CD14-positive monocyte (primary cell): ENCODE results near the gene LORICRIN. TPM values are rescaled to one million over a fixed set of nuclear protein-coding genes. Genes with fewer than 3 reads are reported as not detected.

Experiments used
- DNase-seq, 3 donors: peaks; one replicate each; pipeline ENCODE4 v3.0.0-alpha.2; 2011 to 2022
- H2AFZ ChIP-seq: 2 replicates; pipeline ENCODE4 v1.6.0; 2012; ENCODE audit warnings: mild to moderate bottlenecking, low read depth, low read length, inconsistent platforms; ENCODE audit not compliant: insufficient read depth, poor library complexity, severe bottlenecking
- H3K27ac ChIP-seq, 2 donors: 1 replicate in 1 of 2; 2 replicates in 1 of 2; pipeline ENCODE4 v1.5.1; 2012 to 2013; ENCODE audit warnings: low read length in 2 of 2, control low read depth in 1 of 2, inconsistent platforms in 1 of 2, low read depth in 1 of 2, mild to moderate bottlenecking in 1 of 2
- H3K27me3 ChIP-seq, 2 donors: one replicate each; pipeline versions ENCODE4 v1.6.0 to v1.6.1; 2011 to 2013; ENCODE audit warnings: low read length in 2 of 2; ENCODE audit not compliant: control insufficient read depth in 2 of 2, insufficient read depth in 2 of 2
- H3K36me3 ChIP-seq, 2 donors: replicated peaks in 1 of 2; 1 replicate in 1 of 2; 2 replicates in 1 of 2; pipeline versions ENCODE4 v1.5.1 to v1.6.1; 2012 to 2013; ENCODE audit warnings: low read length in 2 of 2, control low read depth in 1 of 2, inconsistent platforms in 1 of 2, mild to moderate bottlenecking in 1 of 2; ENCODE audit not compliant: insufficient read depth in 2 of 2, control insufficient read depth in 1 of 2
- H3K4me1 ChIP-seq, 2 donors: 1 replicate in 1 of 2; 2 replicates in 1 of 2; pipeline versions ENCODE4 v1.5.1 to v1.6.1; 2012 to 2013; ENCODE audit warnings: low read length in 2 of 2, control low read depth in 1 of 2, inconsistent platforms in 1 of 2, mild to moderate bottlenecking in 1 of 2, moderate library complexity in 1 of 2; ENCODE audit not compliant: insufficient read depth in 2 of 2, control insufficient read depth in 1 of 2
- H3K4me2 ChIP-seq: replicated peaks from 2 replicates; pipeline ENCODE3; 2012; ENCODE audit warnings: low read length, moderate library complexity, mild to moderate bottlenecking; ENCODE audit not compliant: poor library complexity, severe bottlenecking; ENCODE audit errors: extremely low read depth
- H3K4me3 ChIP-seq, 3 experiments: fragments of 200-600 bp in 1 of 3; sonication (generic) in 1 of 3; replicated peaks in 1 of 3; 1 replicate in 2 of 3; 2 replicates in 1 of 3; pipeline ENCODE4 v1.5.1; 2011 to 2013; ENCODE audit warnings: low read length in 3 of 3, mild to moderate bottlenecking in 3 of 3, control low read depth in 2 of 3, low read depth in 2 of 3, inconsistent platforms in 1 of 3, moderate library complexity in 1 of 3
- H3K79me2 ChIP-seq: 2 replicates; pipeline ENCODE4 v1.6.0; 2012; ENCODE audit warnings: mild to moderate bottlenecking, control low read depth, inconsistent platforms, low read length, moderate library complexity; ENCODE audit not compliant: insufficient read depth
- H3K9ac ChIP-seq: 2 replicates; pipeline ENCODE4 v1.6.0; 2017; ENCODE audit warnings: low read length, mild to moderate bottlenecking; ENCODE audit not compliant: insufficient read depth, poor library complexity, severe bottlenecking
- H3K9me3 ChIP-seq, 2 donors: replicated peaks in 1 of 2; 1 replicate in 1 of 2; 2 replicates in 1 of 2; pipeline versions ENCODE4 v1.5.1 to v1.6.1; 2012 to 2013; ENCODE audit warnings: low read length in 2 of 2, control low read depth in 1 of 2; ENCODE audit not compliant: control insufficient read depth in 1 of 2, insufficient read depth in 1 of 2
- H4K20me1 ChIP-seq: 2 replicates; pipeline ENCODE4 v1.6.0; 2012; ENCODE audit warnings: mild to moderate bottlenecking, low read length, control low read depth, moderate library complexity; ENCODE audit not compliant: insufficient read depth
- H3K27ac Mint-ChIP-seq, 7 donors: one replicate each; pipeline ENCODE4 v1.8.0; 2020; ENCODE audit warnings: mild to moderate bottlenecking in 7 of 7, mixed read lengths in 7 of 7, moderate library complexity in 6 of 7, inconsistent platforms in 2 of 7
- H3K27me3 Mint-ChIP-seq, 3 donors: one replicate each; pipeline ENCODE4 v1.8.0; 2021 to 2022; ENCODE audit warnings: low read depth in 3 of 3, mild to moderate bottlenecking in 3 of 3, mixed read lengths in 3 of 3, moderate library complexity in 3 of 3, inconsistent platforms in 1 of 3
- H3K36me3 Mint-ChIP-seq, 2 donors: one replicate each; pipeline ENCODE4 v1.8.0; 2020; ENCODE audit warnings: mixed read lengths in 2 of 2, inconsistent platforms in 1 of 2, mild to moderate bottlenecking in 1 of 2
- H3K4me1 Mint-ChIP-seq: one replicate; pipeline ENCODE4 v1.8.0; 2020; ENCODE audit warnings: mild to moderate bottlenecking, mixed read lengths
- H3K4me3 Mint-ChIP-seq, 2 donors: one replicate each; pipeline ENCODE4 v1.8.0; 2020; ENCODE audit warnings: mild to moderate bottlenecking in 2 of 2, mixed read lengths in 2 of 2, moderate library complexity in 1 of 2
- H3K9me3 Mint-ChIP-seq, 7 donors: one replicate each; pipeline ENCODE4 v1.8.0; 2020 to 2022; ENCODE audit warnings: mixed read lengths in 7 of 7, mild to moderate bottlenecking in 6 of 7, moderate library complexity in 6 of 7, inconsistent platforms in 2 of 7
- WGBS: methylation state at CpG from one replicate; pipeline ENCODE4 v1.1.5; 2013; ENCODE audit warnings: missing lambda C conversion rate; ENCODE audit not compliant: insufficient coverage; 5-methylcytosine and 5-hydroxymethylcytosine counted together
- intact Hi-C, 2 donors: fragments of 100-400 bp; cut with micrococcal nuclease; formaldehyde crosslinking; loops; one replicate each; pipeline versions ENCODE4 v1.15.0 to v1.15.1; 2023
- polyA plus RNA-seq, 3 donors: library from polyadenylated mRNA; depleted of rRNA in 1 of 3; unstranded in 2 of 3; stranded (reverse) in 1 of 3; fragments of 300-500 nt in 2 of 3; fragments of >200 nt in 1 of 3; fragmentation: Illumina TruSeq in 2 of 3; gene quantifications; 1 replicate in 2 of 3; 2 replicates in 1 of 3; pipeline ENCODE4 v1.2.3, GENCODE V29; 2012 to 2021
- TF ChIP-seq, protein P1 (sequence below): fragments of 200-600 bp; IDR thresholded peaks from one replicate; pipeline ENCODE4 v1.8.0; 2022; ENCODE audit warnings: antibody characterized with exemption, mild to moderate bottlenecking

LORICRIN gene
- polyA plus RNA-seq, 3 donors: not detected

DNA sequence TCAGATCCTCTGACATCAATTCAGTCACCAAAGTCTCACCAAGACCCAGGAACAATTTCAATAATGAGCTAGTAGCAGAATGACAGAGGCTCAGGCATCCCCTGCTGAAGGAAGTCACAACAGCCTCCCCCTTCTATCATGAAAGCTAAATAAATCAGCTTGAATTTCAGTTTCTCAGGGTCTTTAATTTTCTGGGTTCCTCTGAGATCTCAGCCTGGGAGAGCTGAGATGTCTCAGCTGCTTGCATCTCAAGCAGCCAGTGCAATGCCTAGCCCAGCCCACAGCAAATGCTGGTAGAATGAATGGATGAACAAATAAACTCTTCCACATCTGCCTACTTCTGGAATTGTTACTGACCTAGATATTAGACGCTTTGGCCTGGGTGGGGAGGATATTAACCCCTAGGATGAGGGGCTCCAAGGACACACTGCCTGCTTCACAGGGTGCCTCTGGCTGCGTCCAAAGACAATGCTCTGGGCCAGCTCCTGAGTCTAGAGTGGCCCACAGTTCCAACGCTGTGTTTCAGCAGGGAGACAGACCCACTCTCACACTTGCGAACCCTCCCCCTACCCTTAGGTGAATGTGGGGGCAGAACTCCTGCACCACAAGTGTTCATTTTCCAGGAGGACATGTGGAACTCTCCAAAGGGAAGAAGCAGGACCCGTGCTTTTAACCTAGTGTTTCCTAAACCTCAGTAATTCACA, 11.2 kb upstream of the LORICRIN start:
- H3K27ac ChIP-seq: no peak overlapping the region
- no peak overlapping the region for H3K4me3 ChIP-seq
- Mint-ChIP-seq H3K36me3 (no peaks in the 10 kb centered on the region), H3K9me3 (peaks cover 0 to 8% (median 3%) of the 10 kb centered on the region in 7 donors), H3K4me1 (no peaks in the 10 kb centered on the region), H3K4me3 (no peak overlapping the region), H3K27me3 (peaks cover 3 to 24% (median 8%) of the 10 kb centered on the region in 3 donors), H3K27ac (no peak overlapping the region)
- intact Hi-C loops: no loop called here
- no peaks in the 10 kb centered on the region for H3K4me1 ChIP-seq
- DNase-seq: no peak
- 88% methylated on average over 2 of the region's 5 CpGs for WGBS
- H3K27me3 ChIP-seq: peaks cover 6 to 7% of the 10 kb centered on the region in 2 donors
- TF ChIP-seq, protein P1, sequence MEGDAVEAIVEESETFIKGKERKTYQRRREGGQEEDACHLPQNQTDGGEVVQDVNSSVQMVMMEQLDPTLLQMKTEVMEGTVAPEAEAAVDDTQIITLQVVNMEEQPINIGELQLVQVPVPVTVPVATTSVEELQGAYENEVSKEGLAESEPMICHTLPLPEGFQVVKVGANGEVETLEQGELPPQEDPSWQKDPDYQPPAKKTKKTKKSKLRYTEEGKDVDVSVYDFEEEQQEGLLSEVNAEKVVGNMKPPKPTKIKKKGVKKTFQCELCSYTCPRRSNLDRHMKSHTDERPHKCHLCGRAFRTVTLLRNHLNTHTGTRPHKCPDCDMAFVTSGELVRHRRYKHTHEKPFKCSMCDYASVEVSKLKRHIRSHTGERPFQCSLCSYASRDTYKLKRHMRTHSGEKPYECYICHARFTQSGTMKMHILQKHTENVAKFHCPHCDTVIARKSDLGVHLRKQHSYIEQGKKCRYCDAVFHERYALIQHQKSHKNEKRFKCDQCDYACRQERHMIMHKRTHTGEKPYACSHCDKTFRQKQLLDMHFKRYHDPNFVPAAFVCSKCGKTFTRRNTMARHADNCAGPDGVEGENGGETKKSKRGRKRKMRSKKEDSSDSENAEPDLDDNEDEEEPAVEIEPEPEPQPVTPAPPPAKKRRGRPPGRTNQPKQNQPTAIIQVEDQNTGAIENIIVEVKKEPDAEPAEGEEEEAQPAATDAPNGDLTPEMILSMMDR: no peak
- no peak overlapping the region for H2AFZ ChIP-seq
- H3K36me3 ChIP-seq: no peaks in the 10 kb centered on the region
- no peak overlapping the region for H3K4me2 ChIP-seq
- H3K9ac ChIP-seq: no peak overlapping the region
- no peaks in the 10 kb centered on the region for H3K79me2 ChIP-seq
- no peaks in the 10 kb centered on the region for H3K9me3 ChIP-seq
- H4K20me1 ChIP-seq: no peaks in the 10 kb centered on the region

GRCh38 chr1:153250166-153250565, 9.3 kb upstream of the LORICRIN start:
- H3K36me3 ChIP-seq: no peaks in the 10 kb centered on the region
- H3K27ac ChIP-seq: no peak overlapping the region
- no peaks in the 10 kb centered on the region for H4K20me1 ChIP-seq
- H3K4me1 ChIP-seq: no peaks in the 10 kb centered on the region
- WGBS: no CpG with 5 or more reads among the region's 1 CpG
- intact Hi-C loops: no loop called here
- no peak overlapping the region for H3K4me2 ChIP-seq
- DNase-seq: no peak
- Mint-ChIP-seq H3K4me3 (no peak overlapping the region), H3K27ac (no peak overlapping the region), H3K4me1 (no peaks in the 10 kb centered on the region), H3K9me3 (peaks cover 0 to 1% (median 0%) of the 10 kb centered on the region in 7 donors), H3K27me3 (peaks cover 5 to 26% (median 11%) of the 10 kb centered on the region in 3 donors), H3K36me3 (no peaks in the 10 kb centered on the region)
- H3K79me2 ChIP-seq: no peaks in the 10 kb centered on the region
- no peaks in the 10 kb centered on the region for H3K9me3 ChIP-seq
- TF ChIP-seq, protein P1: no peak
- H2AFZ ChIP-seq: no peak overlapping the region
- no peak overlapping the region for H3K9ac ChIP-seq
- peaks cover 7 to 10% of the 10 kb centered on the region in 2 donors for H3K27me3 ChIP-seq
- H3K4me3 ChIP-seq: no peak overlapping the region
